Renal cortex interstitium (tissue), 11 donors: Measurements from ENCODE around the gene CHN2. TPM values are rescaled to one million over a fixed set of nuclear protein-coding genes. Genes with fewer than 3 reads are reported as not detected.

ENCODE experiments used
- DNase-seq, 11 donors: peaks; one replicate each; pipeline ENCODE4 v3.0.0-alpha.2; 2013; ENCODE audit warnings: low read depth in 9 of 11, low spot score in 4 of 11; ENCODE audit errors: extremely low read depth in 1 of 11
- polyA plus RNA-seq, 3 donors: library from polyadenylated mRNA; unstranded; fragments of 120-200 nt; gene quantifications; one replicate each; pipeline ENCODE4 v1.2.1, GENCODE V29; 2013; ENCODE audit not compliant: insufficient read length in 3 of 3

CHN2 gene
- polyA plus RNA-seq, 3 donors: 16.7 to 19.2 (median 18.1) TPM

DNA sequence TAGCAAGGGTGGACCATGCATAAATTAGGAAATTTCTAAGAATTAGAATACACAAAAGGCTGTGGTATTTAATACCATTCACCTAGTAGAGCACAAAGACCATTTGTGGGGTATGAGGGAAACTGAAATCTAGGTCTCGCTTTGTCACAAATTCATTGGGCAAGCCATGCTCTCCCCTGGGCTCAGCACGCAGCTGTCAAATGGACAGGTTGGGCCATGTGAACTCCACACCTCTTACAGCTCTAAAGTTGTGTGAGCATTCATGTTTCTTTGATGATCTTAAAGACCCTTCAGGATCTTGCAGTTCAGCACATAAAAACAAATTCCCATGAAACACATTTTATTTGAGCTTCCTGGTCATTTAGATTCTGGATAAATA, 121.3 kb downstream of the CHN2 start:
- DNase-seq: no peak

DNA sequence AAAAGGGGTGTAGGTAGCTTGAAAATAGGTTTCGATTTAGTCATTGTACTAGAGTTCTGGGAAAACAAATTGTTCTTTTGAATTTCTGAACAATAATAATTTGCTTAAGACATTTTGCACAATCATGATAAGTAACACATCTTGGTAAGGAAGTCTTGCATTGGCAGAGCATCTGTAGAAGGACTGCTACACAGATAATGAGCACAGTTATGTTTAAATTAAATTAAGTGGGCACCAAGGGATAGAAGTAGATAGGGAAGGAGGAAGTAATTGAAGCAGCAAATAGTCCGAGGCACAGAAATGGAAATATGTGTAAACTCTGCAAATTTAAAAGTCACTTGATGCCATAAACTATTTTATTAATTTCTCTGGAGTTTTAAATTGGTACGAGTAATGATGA, 122.4 kb downstream of the CHN2 start:
- no peak for DNase-seq

DNA sequence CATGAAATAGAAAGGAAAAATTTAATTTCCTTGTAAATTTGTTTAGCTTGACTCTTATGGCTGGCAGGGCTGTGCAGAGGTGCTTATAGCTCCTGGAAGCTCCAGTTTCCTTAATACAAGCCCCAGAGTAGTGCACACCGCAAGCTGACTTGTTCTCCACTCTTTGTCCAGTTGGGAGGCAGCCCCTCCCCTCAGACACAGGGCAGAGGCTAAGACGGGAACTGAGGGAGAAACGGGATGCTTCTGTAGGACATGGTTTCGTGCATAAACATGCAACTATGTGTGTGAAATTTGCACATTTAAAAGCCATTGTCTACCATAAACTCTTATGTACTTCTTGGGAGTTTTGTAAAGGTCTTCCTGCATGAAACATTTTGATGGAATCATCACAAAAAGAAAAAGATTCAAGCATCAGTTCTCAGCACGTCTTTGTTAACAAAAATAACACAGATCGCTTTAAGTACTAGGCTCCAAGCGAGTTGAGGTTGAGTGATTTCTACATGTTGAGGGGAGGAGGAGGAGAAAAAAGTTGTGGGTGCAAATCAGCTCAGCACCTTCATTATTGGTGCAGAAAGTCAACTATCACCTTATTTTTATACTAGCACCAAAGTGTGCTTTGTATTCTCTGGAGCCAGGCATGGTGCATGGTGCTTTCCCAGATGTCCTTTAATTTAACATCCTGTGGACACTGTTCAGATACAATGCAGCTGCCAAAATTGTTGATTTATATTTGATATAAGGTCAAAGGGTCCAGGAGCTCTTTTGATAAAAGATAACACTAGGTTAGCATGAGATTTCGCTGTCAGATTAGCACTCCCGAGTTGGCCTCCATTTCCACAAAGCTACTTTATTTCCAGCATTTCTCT, 124.5 kb downstream of the CHN2 start:
- DNase-seq: no peak

DNA sequence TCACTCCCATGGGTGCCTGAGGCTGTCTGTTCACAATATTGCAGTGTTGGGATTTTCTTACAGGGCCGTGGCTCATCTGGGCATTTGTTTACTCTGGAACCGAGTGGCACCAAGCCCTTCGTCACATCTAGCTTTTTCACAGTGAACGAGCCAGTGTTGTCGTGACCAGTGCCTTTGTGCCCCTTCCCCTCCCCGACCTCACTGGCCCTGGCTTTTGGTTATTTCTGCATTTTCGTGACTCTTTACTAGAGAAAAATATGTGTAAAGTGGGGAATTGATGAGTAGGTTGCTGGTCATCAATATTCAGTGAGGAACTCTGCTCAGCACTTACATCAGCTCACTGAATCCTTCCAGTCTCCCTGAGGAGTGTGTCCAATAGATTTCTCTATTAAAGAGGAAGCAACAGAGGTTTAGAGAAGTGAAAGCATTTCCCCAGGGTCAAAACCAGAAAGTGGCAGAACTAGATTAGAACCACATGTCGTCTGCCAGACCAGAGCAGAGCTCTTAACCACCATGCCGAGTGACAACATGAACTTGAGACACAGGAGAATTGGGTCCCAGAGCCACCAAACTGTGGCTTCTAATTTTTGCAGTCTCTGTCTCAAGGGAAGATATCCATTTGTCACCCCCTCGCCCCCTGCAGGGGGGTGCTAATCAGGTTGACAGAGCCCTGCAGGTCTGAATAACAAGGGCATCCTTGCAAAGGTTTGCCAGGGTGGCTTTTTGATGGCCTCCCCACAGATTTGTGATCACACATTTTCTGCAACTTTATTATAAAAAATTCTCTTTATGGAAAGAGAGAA, 125.3 kb downstream of the CHN2 start:
- DNase-seq: no peak

DNA sequence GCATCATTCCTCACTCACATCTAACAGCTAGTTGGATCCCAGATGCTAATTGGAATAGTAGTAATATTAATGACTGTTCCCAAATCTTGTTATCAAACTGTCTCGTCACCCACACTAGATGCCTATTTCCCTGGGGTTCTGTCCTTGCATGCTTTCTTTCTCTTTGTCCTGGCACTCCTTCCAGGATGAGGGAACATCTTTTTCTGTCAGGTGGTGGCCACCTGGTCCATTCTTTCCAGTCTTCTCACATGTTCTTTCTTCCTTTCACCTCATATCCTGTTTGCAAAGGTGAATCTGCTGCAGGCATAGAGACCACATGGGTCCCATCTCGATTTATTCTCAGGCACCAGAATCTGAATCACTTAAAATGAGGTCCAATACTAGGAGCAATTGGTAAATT, 126.0 kb downstream of the CHN2 start:
- DNase-seq: no peak

DNA sequence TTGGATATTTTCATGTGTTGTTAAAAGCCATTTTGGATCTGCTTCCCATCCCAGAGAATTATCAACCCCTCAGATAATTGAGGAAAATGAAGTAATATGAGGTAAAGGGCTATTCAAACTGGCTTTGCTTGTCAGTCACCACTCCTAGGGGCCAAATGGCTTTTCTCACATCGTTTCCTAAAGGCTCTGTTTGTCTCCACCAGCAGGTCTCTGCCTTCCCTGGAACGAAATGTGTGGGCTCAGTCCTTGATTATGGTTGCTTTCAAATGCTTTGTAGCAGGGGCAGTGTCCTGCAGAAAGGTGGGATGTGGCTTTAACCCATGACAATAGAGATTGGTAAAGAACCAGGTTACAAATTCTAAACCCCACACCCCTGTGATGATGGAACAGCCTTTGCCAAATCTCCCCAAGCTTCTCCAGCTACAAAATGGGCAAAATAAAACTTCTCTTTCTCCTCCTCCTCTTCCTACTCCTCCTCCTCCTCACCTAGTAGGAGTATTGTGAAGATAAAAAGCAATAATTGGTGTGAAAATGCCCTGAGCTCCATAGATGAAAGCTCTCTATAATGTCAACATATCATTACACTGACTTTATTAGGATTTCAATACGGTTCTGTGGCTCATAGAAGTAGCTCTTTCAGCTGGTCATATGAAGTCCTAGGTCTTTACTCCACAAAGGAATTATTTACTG, 127.6 kb downstream of the CHN2 start:
- DNase-seq: no peak

DNA sequence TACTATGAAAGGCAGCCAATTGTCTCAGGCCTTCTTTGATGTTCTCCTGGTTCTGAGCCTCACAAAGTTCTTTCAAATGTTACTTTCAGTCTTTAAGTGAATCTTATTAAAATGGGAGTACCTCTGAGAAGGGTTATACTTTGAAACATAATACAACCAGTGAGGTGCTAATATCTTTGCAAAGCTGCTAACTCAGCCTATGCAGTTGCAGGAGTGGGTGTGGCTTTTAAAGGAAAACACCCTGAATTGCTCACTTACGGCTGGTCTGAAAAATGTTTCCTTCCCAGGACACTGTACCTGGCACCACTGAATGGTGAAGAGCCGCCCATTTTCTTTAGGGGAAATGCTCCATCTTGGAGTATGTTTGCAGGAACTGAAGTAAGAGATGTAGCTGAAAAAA, 130.9 kb downstream of the CHN2 start:
- DNase-seq: no peak

DNA sequence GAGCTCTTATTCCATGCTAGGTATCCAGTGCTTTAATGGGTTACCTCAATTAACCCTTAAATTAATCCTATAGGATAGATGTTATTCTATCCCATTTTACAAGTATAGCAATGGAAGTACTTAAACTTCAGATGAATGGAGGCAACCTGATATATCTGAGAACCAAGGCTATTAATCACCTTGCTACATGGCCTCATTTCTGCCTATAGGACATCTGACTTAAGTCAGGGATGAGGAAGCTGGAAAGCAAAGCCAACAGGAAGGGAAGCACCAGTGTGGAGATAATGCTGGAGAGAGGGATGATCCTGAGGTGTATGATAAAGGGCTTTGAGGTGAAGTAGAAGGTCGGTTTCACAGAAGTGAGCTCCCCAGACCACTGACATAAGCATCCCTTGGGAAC, 132.3 kb downstream of the CHN2 start:
- DNase-seq: no peak

DNA sequence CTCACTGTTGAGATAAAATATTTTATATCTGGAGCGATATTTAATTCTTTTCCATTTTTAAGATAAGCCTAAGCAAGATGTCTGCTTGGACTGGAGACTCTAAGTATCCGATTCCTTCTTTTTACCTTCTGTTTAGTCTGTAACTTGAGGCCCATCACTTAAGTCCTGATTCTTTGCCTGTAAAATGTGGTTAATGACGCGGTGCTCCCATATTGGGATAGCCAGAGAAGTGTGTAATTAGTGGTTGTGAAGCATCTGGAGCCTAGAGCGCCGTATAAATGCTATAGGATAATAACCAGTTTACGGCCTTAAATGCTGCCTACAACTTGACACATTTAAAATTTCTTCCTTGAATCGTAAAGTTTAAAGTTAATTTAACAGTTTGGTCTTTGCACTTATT, 132.9 kb downstream of the CHN2 start:
- DNase-seq: peak in 2 of 11 donors; percentile 58 to 70

DNA sequence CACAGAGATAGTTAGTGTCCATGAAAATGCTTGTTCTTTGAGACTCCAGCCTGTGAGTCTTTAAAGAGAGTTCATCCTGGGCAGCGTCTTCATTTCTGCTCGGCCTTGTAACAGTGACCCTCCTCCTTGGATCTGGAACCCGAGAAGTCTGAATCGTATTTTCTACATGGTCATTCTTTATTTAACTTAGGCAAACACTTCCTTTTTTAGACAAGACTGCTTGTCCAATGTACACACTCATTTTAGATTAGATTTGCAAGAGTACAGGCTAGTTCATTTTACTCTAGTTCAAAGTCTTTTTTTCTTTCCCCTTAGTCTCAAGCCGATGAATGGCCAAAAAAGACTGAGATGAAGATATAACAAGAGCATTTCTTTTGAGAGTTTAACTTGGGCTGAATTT, 133.5 kb downstream of the CHN2 start:
- no peak for DNase-seq

DNA sequence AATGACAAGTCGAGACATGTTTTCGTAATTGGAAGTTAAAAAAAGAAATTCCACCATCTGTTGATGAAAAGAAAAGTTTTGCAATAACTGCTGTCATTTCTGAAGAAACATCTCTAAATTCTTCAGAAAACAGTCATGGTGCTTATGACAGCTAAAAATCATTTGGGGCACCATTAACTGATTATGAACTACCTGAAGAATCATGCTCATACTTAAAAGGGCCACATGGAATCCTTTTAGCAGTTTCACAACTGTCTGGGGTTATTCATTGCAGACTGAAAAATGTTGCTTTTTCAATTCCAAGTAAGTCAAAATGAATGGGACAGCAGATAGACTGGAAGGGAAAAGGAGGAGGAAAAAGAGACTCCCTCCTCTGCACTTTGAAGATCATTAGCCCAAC, 134.2 kb downstream of the CHN2 start:
- DNase-seq: no peak

DNA sequence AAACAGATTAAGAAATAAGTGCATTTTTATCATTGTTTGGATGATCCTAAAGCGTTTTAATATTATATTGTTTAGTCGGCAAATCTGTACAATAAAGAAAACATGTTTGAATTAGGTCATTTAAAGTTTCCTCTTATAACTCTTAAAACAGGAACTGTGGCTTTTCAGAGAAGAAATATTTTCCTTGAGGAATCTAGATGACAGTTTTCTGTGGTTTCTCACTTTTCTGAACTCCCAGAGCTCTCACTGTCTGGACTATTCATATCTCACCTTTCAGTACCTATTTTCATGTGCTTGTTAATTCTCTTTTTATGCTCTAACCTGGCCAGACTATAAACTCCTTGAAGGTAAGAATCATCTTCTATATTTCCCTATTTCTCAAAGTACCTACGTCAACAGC, 135.1 kb downstream of the CHN2 start:
- no peak for DNase-seq

DNA sequence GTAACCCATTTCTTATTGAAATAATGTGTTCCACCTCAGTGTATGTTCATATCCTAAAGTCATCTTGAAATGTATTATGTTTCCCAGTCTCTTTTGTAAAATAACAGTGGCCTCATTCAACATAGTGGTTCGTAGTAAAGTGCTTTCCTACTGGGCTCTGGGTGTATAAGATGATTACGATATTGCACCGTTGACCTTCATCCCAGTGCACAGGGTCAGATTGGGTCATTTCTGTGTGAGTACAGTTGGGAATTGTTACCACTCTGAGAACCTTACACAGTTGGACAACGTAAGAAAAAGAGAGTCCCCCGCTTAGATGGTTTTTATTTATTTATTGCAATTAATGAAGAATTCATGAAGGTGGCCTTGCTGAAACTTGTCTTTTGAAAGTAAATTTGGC, 135.6 kb downstream of the CHN2 start:
- DNase-seq: no peak

DNA sequence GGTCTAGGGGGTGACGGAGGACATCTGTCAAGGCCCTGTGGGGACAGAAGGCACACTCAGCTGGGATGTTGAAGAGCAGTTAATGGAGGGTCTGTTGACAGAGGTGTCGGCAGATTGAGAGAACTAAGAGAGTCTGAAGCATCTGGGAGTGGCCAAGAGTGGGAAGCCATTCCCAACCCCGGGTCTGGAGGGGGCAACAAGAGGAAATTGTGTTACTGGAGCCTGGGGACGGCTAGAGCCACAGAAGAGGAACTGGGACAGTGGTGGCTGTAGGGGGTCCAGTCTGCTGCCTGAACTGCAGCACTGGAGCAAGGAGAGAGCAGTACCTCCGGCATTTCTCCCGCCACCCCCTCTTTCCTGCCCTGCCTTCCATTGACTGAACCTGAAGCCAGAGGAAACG, 136.6 kb downstream of the CHN2 start:
- no peak for DNase-seq

DNA sequence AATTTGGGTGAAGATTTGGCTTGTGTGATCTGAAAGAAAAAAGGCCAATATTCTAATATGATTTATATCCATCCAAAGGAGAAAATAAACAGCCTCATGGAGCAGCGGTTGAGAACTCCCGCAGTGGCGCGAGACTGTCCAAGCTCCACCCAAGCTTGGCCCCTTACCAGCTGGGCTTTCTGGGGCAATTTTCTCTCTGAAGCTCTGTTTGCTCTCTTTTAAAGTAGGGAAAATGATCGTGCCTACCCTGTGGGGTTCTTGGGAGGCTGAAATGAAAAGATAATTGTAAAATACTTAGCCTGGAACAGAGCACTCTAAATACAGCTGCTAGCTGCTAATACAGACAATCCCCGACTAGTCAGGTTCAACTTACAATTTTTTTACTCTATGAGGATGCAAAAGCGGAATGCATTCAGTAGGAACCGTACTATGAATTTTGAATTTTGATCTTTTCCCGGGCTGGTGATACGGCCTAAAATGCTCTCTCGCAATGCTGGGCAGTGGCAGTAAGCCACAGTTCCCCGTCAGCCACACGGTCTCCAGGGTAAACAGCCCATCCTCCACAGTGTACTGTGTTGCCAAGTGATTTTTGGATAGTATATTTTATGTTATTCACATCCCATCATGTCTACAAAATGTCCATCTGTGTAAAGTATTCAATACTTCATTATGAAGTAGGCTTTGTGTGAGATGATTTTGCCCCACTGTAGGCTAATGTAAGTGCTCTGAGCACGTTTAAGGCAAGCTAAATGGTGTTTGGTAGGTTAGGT, 137.7 kb downstream of the CHN2 start:
- no peak for DNase-seq

DNA sequence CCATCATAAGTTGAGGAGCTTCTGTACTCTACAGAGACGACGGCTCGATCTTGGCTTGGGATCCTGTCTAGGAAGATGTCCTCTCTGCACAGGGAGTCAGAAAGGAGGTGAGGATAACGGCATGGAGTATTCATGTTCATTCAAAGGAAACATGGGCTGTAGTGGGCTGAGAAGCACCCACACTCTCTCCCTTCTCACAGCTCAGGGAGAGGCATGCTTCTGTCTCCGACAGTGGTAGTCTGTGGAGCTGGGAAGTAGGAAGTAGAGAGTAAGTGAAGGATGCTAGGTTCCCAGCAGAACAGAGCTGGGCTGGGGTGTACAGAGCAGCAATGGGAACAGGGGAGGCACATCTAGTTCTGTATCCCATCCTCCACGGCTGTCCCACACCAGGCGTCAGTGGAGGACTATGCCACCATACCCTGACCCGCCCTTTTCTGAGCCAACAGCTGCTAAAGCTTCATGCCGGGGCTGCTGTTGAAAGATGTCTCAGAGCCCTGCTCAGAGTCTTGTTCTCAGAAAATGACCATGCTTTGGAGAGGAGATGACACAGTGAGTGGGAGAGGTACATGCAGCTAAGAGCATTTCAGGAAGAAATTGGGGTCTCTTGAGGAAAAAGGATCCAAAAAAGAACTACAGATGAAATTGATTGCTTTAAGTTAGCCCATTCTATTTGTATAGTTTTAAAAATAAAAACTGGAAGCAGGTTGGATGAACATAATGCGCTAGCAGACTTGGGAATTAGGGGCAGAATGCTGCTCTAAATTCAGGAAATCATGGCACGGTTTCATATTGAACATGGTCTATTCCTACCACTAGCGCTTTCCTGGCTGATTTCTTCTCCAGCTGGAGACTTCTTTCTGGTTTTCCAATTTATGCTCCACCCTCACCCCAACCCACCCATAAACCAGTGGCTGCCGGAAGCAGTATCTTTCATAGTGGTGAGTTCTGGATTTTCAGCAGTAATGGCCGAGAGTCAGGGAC, 138.6 kb downstream of the CHN2 start:
- DNase-seq: no peak

DNA sequence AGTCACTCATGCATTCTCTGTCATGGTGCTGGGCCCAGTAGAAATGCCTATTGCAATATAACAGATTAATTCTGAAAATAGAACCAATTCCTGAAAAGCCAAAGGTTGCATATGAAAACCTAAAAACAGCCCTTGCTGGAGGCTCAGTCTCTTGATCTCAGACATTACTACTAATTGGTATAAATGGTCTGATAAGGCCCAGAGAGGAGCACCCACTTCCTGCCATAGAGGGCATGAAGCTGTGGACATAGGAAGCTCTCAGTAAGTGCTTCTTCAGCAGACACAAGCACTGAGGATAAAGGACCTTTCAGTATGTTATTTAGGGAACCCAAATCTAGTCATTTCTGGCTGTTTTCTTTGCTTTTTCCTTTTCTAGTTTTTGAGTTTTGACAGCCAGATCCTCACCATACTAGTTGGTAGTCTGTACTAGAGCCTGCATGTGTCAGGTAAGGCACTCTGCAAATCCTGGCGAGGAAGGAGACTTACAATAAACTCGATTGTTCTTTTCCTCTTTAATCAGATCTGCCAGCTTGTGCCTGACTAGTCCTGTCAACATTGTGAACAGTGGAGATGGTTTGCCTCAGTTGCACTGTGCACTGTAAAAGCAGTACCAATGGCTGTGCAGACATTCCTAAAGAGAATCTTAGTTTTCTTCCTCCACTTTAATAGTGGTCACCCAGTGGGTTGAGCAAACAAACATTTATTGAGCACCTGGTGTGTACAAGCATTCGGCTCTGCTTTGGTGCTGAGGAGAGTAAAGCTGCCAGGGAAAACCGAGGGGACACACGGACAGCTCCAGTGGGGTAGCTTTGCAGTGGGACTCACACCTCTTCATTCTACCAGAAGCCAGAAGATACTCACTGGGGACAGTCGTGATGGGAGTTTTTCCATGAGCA, 140.9 kb downstream of the CHN2 start:
- no peak for DNase-seq
